HG02973 (cell line): Measurements from ENCODE around the gene GRIP1.

Experiments
- ATAC-seq: cut with Tn5 transposase; IDR thresholded peaks from one replicate; pipeline ENCODE4 v1.9.1; 2021; ENCODE audit warnings: moderate library complexity; ENCODE audit not compliant: unreplicated experiment

GRIP1 gene

DNA sequence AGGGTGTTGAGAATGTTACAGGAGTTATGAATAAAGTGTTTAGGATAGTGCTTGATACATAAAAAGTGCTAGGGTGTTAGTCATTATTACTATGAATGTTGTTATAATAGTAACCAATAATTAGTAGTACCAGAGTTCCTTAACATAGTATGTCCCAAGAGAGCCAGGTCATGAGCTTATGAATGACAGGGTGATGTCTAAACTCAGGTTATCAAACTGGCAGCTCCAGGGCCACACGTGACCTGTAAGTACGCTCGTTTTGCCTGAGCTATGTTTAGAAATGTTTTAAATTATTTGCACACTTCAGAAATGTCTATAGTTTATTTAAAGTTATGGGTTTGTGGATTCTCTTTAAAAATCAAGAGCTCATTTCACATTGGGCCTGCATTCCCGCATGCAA lies 14.1 kb upstream of the GRIP1 start:
- no peak for ATAC-seq

DNA sequence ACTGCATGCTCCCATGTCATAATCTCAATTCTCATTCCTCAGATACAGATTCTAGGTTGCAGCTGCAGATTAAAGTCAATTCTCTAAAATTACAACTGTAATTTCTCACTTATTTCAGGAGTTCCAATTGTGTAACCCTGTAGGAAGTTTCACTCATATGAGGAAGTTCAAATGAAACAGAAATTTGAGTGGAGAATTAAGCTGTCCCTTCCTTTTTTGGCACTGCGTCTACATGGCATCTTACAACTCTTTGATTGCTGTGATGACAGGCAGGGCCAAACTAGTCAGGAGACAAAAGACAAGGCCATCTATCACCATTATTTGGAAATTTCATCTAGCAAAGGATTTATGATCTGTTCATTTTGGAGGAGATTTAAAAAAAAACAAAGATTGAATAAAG lies 13.3 kb upstream of the GRIP1 start:
- ATAC-seq: no peak

DNA sequence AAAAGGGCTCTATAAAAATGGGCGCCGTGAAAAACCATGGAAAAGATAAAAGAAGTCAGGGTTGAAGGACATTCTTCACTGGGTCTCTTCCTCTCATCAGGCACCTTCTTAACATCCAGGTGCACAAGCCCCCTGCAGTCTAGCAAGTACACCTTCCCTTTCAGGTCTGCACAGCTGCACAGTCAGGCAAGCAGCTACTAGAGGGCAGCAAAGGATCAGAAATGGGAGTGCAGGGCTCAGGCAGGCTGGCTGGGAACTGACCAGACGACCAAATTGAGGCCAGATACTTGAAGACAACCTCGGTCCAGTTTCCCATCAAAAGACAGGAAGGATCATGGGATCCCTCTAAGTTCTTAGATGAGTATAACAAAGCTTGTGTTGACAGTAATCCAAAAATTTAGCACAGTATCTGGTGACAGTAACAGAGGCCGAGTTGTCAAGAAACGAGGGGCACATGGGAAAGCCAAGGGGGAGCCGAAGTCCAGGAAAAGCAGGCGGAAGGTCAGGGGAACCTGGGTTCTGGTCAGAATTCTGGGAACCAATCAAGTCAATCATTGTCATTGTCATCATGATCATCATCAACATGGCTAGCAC lies 10.1 kb upstream of the GRIP1 start:
- no peak for ATAC-seq

DNA sequence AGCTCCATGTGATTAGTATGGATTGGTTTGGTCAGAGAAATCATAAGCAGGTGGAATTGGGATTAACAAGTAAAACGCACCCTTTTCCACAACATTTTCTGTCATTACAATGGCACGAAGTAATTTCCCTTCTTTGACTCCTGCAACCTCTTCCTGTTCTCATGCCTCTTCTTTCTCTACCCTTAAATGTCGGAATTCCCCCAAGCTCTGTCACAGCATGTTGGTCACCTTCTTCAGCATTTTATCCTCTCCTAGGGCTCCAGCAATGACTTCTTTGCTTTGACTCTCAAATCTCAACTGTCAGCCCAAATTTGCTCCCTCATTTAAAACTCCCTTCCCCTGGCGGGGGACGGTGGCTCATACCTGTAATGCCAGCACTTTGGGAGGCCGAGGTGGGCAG lies 5.3 kb upstream of the GRIP1 start:
- no peak for ATAC-seq

DNA sequence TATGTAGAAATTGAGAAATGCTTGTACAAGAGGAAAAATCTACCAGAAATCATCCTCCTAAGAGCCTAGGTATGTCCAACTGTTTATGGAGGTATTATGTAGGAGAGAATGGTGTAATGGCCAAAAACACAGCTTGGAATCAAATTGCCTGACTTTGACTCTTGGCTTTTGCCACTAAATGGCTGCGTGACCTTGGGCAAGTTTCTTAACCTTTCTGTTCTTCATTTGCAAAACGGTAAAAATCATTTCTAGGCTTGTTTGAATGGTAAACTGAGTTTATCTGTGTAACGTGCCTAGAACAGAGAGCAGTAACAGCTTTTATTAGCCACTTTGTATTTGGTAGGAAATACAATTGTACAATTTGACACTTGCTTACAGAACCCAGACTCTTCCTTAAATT lies 4.9 kb upstream of the GRIP1 start:
- no peak for ATAC-seq

DNA sequence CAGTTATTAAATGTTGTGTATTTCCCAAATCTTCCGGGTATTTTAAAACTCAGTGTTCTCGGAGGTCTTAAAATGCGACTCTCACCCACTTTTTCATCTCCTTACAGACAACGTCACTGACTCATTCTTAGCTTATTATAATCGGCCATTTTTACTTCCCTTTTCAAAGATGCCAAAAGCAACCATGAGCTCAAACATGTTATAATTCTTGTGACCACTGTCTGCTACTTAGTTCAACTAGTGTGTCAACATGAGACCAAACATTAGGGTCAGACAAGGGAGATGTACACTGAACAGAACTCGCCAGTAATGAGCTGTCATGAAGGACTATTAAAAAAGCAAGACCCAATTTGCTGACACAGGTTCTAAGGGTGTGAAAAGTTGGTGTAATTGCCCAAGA lies 4.2 kb upstream of the GRIP1 start:
- no peak for ATAC-seq

DNA sequence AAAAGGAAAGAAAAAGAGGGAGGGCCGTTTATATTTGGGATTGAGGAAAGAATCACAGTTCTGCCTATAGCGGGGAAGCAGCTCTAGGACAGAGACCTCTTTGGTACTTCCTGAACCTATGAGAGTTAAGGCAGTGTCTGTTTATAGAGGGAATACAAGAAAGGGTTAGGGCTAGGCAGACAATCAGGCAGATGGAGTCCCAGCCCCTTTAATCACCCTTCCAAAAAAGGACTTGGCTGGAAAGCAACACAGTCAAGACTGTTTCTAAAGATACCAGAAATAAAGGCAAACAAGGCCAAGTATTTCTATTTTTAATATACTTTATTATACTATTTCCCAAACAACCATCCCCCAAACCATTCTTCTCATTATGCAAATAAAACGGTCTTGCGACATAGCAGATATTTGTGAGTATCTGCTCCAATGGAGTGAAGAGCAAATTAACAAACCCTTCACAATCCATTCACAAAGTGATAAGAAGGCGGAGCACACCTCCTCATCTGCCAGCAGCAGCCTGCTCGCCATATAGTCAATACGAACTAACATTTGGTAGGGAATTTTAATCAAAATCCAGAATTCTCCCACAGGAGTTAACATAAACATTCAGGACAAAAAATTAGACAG lies 697 bp upstream of the GRIP1 start:
- no peak for ATAC-seq

DNA sequence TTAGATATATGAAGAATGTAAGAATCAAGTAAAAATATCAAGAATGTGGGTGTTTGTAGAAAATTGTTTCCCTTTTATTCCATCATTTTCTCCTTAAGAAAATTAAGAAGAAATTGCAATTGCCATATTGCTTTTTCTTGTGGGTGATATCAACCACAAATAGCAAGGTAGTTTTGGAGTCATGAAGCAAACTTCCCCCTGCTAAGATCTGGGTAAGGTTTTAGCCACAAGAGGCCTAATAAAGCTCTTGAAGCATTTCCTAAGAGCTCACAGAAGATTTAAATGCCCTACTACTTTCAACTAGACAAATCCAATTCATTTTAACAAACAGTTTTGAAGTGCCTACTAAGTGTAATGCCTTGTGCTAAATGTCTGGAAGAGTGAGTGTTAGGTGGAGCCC lies 2.6 kb downstream of the GRIP1 start:
- no peak for ATAC-seq

DNA sequence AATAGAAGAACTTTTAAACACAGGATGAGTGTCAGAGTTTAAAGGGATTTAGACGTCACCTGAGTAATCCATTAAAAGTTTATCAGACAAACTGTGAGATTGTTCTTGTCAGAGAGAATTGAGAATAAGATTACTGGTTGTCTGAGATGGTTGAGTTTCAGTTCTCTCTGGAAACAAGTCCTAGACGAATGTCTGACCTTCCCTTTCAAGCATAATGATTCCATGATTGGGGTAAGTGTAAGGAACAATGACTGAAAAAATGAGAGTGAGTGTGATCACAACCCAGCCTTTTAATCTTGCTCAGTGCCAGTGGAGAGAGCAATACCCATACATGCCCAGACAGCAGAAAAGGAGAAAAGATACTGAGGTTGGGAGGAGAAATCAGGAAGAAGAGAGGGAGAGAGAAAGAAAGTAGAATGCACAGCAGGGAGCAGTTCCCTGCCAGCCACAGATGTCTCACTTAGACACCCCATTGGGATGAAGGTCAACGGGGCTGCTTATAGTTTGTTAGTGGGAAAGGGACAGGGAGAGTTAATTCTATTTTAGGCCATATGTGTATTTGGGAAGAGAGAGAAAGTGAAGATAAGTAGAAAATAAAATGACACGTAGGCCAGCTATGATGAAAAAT lies 4.3 kb downstream of the GRIP1 start:
- ATAC-seq: no peak

DNA sequence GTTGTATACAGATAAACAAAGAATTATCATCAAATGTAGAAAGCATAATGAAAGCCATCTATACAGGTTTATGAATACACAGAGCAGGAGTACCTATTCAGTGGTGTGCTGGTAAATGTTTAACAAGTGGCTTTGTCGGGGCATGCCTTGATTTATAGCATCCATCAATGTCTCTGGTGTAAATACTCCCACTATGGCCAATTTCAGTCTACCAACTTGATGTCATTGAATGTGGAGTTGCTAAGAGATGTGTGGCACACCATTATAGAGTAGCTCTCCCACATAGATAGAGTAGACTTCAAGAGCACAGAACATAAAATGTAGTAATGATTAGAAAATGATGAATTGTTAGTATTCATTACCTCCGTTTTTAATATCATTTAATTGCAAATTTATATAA lies 9.3 kb downstream of the GRIP1 start:
- no peak for ATAC-seq

DNA sequence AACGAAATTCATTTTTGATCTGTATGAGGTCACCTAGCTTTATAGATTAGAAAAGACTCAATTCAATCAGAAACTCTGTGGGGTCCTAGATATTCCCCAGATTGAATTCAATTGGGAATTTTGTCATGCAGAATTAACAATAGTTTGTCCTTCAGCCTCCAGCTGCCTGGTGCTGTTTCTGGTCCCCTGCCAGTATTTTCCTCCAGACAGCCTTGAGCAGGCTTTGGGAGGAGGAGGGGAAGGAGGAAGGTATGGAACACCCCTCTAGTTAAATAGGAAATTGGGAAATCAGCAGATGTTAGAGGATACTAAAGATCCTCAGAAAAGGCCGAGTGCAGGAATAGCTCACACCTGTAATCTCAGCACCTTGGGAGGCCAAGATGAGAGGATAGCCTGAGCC lies 10.6 kb downstream of the GRIP1 start:
- no peak for ATAC-seq

DNA sequence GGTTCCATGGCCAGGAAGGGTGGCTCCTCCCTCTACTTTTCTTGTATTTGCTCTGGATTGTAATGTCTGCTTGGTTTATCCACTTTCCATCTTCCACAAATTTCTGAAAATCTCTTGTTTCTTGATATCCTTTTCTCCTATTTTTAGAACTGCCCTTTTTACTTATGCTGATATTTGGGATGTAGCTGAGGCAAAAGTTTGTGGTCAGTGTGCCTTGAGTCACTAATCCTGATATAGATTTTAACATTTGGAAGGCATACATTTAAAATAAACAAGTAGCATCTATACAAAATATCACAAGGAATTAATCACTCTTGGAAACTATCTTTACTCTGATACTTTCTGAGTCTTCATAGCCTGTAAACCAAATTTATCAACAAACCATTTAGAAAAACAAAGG lies 11.0 kb downstream of the GRIP1 start:
- no peak for ATAC-seq

DNA sequence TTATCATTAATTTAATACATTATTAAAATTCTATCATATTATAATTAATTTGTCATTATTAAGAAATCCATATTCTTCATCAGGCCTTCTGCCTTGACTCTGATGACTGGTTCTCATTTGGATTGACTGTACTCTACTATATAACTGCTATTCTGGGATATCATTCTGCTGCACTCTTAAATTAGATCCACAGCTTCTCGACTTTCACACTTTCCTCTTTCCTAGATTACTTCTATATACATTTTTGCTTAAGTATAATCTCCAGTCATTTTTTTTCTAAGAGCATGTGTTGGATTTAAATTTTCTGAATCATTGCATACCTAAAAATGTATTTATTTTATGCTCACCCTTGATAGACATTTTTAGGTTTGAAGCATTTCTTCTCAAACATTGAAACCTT lies 12.4 kb downstream of the GRIP1 start:
- no peak for ATAC-seq

DNA sequence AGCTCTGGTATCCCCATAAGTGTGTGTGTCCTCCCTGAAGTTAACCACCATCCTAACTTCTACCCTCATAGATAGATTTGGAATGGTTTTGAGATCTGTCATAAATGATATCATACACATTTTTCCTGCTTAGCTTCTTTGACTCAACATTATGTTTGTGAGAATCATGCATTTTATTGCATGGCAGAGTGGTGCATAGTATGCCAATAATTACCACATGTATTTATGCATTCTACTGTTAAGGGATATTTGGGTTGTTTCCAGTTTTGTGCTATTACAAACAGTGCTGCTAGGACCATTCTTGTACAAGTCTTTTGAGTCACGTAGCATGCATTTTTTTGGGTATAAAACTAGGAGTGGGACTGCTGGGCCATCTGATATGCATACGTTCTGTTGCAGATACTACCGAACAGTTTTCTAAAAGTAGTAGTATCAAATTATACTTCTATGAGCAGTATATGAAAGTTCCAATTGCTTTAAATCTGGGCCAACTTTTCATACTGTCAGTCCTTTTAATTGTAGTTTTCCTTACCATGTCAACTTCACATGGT lies 13.4 kb downstream of the GRIP1 start:
- ATAC-seq: no peak

DNA sequence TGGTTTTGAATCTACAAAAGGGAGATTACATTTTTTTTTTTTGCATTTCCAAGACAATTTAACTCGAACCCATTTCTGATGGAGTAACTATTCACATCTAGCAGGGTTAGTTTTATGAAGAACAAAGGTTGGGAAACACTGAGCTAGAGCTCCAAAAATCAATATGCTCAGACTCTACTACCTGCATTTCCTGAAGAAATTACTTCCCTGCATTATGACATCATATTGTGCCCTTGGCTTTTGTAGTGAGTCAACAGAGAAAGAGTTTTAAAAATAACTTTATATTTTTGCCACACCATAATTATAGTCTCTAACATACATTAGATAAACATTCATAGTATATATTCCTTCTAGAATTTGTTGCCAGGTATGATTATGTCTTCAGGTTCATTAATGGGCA lies 14.8 kb downstream of the GRIP1 start:
- no peak for ATAC-seq

DNA sequence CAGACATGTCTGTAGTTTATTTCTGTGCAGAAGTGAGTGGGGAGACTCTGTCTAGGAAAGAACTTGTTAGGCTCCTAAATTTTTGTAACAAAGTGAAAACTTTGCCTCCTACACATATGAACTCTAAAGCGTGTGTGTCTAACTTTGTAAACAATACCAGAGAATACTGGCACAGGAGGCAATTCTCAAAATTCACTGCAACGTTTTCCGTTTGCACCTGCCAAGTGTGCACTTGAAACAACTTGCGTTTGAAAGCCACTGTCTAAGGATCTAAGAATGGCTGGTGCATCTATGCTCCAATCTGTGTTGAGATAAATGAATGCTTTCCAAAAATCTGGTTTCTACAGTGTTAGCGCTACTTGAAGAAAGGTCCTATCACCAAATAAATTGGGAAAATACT lies 15.3 kb downstream of the GRIP1 start:
- ATAC-seq: no peak

DNA sequence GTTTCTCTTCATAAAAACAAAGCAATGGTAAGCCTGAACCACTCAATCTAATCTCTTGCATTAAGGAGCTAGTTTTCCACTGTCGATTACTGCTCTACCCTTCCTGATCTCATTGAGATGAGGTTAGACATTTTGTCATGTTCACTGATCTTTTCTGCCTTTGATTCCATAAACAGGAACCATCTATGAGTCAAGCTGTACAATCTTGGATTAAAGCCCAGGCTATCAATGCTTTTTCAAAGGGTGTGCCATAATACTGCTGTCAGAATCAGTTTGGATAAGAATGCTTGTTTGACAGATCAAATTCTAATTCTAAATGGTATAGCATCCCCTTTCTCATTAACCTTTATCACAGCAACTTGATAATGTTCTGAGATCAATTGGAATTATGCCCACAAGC lies 16.1 kb downstream of the GRIP1 start:
- ATAC-seq: no peak

DNA sequence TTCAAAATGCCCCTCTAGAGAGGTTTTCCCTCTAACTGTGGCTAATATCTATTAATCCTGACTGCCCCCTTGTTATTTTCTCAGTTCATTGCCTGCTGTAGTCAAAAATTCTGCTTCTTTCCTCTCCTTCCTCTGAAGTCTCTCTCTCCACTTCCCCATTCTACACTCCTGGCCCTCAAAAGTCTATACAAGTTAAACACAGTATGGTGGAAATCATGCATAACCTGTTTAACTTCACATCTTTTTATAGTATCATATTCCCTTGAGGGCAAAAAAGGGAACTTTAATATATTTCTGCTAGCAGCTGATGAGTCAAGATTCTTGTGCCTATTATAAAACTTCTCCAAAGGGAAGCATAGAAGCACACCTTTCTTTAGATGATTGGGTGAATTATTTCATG lies 16.7 kb downstream of the GRIP1 start:
- ATAC-seq: no peak

DNA sequence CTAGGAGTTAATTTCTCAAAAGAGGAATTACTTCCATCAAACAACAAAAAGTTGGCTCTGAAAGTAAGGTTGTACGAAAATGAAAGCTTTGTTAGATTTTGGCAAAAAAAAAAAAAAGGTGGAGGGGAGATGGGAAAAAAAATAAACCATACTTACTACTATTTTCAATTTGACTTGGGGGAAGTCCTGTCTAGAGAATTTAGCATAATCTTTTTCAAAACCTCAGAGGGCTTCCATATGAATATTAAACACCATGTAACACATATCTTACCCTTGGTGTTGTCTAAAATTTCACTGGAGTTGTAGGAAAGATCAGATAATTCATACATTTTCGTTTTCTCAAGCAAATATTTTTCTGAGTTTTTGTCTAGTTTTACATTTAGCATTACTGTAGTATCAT lies 17.5 kb downstream of the GRIP1 start:
- ATAC-seq: no peak

DNA sequence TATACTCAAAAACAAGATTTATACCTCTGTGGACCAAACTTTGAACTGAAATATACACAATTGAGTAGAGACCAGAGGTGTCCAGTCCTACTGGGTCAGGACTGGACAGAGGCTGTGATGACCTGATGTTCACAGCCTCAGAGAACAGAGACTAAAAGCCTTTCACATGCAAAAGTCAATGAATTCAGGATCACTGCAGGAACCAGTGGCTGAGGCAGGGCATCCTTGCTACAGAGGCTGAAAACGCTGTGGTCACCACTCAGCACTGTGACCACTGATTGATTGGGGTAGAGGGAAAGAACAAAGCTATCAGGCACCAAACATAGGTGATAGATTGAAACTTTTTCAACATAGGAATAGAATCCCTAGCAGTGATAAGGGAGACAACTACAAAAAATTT lies 25.1 kb downstream of the GRIP1 start:
- no peak for ATAC-seq

DNA sequence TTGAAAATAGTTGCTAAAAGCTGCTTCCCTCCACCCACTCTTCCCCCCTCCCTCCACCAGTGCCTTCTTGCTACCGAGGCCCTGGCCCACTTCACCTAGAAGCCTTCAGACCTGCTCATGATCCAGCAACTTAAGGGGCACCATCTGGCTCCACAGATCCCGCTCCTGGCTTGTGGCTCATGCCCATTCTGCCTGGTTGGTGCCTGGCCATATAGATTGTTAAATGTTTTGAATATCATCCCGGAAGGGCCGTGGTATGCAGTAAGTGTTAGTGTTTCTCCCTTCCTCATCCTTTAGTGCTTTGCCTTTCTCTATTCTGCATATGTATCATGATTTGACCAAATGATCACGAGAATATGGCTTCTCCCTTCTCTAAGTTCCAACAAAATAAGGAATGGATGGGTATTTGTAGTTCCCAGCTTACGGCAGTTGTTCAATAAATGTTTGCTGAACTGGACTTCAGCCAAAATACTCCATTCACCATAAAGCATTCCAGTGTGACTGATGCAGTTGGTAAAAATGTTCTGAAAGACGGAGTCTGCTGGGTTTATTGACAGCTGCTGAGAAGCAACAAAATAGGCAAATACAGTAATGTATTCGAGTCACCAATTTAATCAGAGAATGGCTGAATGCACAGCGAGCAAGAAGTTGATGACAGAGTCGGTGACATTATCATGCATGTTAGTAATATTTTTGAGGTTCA lies 30.7 kb downstream of the GRIP1 start:
- ATAC-seq: no peak
